Panc1 (cell line): ENCODE data around the gene LPP.

Experiments
- POLR2AphosphoS5 ChIP-seq: IDR thresholded peaks from 2 replicates; pipeline ENCODE4 v1.6.1; 2012; ENCODE audit warnings: mild to moderate bottlenecking, low read depth, low read length, moderate library complexity
- SIN3A ChIP-seq: IDR thresholded peaks from 2 replicates; pipeline ENCODE4 v1.6.1; 2012; ENCODE audit warnings: low read depth, mild to moderate bottlenecking, low read length, moderate library complexity, borderline replicate concordance; ENCODE audit not compliant: insufficient read depth
- TCF7L2 ChIP-seq: IDR thresholded peaks from 2 replicates; pipeline ENCODE4 v1.6.1; 2011; ENCODE audit warnings: mild to moderate bottlenecking, low read depth, low read length, inconsistent platforms
- TF ChIP-seq, protein P1 (sequence below): fragments of 450-650 bp; IDR thresholded peaks from 2 replicates; pipeline ENCODE4 v1.5.1; 2017; ENCODE audit warnings: mild to moderate bottlenecking
- TF ChIP-seq, protein P2 (sequence below), 2 experiments: IDR thresholded peaks; 2 replicates each; pipeline ENCODE4 v1.6.1; 2011 to 2012; ENCODE audit warnings: low read depth in 2 of 2, control low read depth in 1 of 2, low read length in 1 of 2, mild to moderate bottlenecking in 1 of 2, moderate library complexity in 1 of 2; ENCODE audit not compliant: insufficient read depth in 1 of 2

- TF ChIP-seq, protein P1, sequence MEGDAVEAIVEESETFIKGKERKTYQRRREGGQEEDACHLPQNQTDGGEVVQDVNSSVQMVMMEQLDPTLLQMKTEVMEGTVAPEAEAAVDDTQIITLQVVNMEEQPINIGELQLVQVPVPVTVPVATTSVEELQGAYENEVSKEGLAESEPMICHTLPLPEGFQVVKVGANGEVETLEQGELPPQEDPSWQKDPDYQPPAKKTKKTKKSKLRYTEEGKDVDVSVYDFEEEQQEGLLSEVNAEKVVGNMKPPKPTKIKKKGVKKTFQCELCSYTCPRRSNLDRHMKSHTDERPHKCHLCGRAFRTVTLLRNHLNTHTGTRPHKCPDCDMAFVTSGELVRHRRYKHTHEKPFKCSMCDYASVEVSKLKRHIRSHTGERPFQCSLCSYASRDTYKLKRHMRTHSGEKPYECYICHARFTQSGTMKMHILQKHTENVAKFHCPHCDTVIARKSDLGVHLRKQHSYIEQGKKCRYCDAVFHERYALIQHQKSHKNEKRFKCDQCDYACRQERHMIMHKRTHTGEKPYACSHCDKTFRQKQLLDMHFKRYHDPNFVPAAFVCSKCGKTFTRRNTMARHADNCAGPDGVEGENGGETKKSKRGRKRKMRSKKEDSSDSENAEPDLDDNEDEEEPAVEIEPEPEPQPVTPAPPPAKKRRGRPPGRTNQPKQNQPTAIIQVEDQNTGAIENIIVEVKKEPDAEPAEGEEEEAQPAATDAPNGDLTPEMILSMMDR: no peak
- TF ChIP-seq POLR2AphosphoS5 (no peak), SIN3A (no peak), TCF7L2 (no peak)
- TF ChIP-seq, protein P2, sequence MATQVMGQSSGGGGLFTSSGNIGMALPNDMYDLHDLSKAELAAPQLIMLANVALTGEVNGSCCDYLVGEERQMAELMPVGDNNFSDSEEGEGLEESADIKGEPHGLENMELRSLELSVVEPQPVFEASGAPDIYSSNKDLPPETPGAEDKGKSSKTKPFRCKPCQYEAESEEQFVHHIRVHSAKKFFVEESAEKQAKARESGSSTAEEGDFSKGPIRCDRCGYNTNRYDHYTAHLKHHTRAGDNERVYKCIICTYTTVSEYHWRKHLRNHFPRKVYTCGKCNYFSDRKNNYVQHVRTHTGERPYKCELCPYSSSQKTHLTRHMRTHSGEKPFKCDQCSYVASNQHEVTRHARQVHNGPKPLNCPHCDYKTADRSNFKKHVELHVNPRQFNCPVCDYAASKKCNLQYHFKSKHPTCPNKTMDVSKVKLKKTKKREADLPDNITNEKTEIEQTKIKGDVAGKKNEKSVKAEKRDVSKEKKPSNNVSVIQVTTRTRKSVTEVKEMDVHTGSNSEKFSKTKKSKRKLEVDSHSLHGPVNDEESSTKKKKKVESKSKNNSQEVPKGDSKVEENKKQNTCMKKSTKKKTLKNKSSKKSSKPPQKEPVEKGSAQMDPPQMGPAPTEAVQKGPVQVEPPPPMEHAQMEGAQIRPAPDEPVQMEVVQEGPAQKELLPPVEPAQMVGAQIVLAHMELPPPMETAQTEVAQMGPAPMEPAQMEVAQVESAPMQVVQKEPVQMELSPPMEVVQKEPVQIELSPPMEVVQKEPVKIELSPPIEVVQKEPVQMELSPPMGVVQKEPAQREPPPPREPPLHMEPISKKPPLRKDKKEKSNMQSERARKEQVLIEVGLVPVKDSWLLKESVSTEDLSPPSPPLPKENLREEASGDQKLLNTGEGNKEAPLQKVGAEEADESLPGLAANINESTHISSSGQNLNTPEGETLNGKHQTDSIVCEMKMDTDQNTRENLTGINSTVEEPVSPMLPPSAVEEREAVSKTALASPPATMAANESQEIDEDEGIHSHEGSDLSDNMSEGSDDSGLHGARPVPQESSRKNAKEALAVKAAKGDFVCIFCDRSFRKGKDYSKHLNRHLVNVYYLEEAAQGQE (IDR thresholded peaks at IDR 0.05; ENCODE audit: insufficient read depth in 1 of 2, low read depth in 2 of 2, low read length in 1 of 2): no peak
Observed at GRCh38 chr3:188905547-188905946, 751.6 kb downstream of the LPP start.
